Measurements from ENCODE around the gene XPA.
A peak's percentile ranks its signal among the peaks of the same experiment; 100 is the strongest.
"Not testable (repeated sequence)": the region's sequence is repeated elsewhere in the genome, so short reads cannot be mapped to it uniquely, and the experiment has no call there.

XPA gene
- total RNA-seq: 19.6 to 26.8 reads per million in 2 donors

GRCh38 chr9:97696803-97697601 lies at the start of gene XPA:
Gene XPA, minus strand, starts transcription at chr9:97697340. Its CDS starts 48 bp downstream, at chr9:97697292.
- DNase-seq: peak; percentile 93 to 97 (median 96)

- no peak for DNase-seq
Observed at GRCh38 chr9:97744710-97745708, 47.9 kb upstream of the XPA start.

- not testable (repeated sequence) for DNase-seq
Observed at GRCh38 chr9:97744025-97744424, 46.9 kb upstream of the XPA start.

- no peak for DNase-seq
Observed at GRCh38 chr9:97742545-97742944, 45.4 kb upstream of the XPA start.

GRCh38 chr9:97741947-97742346 lies 44.8 kb upstream of the XPA start:
- DNase-seq: no peak

DNA sequence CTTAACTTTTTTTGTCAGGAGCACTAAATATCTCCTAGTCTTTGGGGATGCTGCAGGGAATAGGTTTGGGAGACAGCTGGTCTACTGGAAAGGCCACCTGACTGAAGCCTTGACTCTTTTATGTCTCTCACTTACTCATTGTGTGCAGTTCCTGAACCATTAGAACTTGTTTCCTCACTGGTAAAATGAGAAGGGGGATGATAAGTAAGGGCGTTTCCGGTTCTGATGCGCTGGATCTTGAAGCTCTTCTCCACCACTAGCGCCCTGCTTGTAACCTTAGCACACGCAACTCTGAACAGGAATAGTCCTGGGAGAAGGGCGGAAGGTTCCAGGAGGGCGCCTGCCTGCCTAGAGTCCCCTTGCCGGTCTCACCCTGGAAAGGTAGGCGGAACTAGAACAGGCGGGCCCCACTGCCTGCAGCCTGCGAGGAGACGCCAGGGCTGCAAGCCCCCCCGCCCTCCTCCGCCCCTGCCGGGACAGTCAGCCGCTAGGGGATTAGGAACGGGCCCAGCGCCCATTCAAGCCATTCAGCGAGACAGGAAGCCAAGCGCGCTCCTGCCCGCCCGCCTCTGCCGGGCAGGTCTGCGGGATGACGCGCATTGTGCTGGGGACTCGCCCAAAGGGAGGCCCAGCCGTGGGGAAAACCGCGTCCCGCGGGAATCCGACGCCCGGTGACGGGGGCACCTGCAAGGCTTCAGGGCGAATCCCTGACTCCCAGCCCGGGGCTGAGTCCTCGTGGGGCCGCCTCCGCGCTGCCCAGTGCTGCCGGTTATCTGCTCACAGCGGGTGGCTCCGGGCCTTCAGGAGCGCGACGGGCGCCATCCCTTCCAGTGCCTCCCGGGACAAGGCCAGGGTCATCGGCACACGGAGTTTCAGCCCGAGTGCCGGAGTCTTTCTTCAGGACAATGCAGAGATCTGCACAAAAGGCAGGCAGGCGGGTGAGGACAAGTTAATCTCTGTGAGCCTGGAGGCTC lies 44.0 kb upstream of the XPA start:
- DNase-seq: peak in 2 of 5 experiments; percentile 2 to 6

DNA sequence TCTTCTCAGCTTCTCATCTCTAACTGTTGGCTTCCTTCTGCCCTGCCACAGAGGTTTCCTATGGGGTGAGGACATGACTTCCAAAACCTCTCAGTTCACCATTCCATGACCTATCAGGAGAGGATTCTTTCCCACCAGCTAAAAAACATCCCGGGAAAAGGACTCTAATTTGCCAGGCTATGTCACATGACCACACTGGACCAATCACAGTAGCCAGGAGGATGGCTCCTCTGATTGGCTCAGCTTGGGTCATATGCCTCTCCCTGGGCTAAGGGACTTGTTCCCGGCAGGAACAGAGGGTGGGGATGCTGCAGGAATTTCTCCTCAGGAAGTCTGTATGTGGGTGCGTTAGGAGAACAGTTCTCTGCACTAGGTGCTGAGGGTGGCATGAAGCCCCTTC lies 40.3 kb upstream of the XPA start:
- DNase-seq: no peak

GRCh38 chr9:97735070-97735600 lies 38.0 kb upstream of the XPA start:
- DNase-seq: no peak

DNA sequence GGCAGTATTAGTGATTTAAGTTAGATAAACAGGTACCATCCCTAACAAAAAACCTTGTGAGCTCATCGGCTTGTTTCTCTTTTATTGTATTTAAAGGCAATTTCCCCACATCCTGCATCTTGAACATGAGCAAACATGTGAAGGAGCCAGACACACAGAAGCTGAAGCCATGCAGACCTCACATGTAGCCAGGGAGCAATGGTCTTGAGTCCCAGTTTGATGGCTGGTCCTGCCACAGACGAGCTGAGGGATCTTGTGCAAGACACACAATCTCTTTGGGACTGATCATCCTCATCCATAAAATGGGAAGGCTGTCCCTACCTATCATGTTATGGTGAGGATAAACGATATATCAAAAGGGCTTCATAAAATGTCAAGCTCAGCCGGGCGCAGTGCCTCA lies 29.6 kb upstream of the XPA start:
- DNase-seq: no peak

GRCh38 chr9:97723819-97724218 lies 26.7 kb upstream of the XPA start:
- no peak for DNase-seq

DNA sequence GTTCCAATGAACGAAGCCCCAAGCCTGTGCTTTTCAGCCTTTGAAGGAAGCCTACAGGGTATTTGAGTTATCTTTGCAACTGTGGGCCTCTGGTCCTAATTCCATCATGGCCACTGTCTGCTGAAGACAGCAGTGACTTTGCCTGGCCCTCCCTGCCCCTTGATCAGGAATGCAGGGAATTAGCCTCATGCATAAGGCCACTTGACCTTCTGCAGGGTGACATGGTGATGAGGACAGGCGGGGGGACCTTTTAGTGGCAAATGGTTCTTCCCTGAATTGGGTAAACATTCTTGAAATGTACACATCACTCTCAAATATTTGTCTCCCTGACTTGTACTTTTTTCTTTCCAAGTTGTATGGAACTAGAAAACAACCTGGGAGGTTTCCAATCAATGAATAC lies 25.2 kb upstream of the XPA start:
- DNase-seq: no peak

DNA sequence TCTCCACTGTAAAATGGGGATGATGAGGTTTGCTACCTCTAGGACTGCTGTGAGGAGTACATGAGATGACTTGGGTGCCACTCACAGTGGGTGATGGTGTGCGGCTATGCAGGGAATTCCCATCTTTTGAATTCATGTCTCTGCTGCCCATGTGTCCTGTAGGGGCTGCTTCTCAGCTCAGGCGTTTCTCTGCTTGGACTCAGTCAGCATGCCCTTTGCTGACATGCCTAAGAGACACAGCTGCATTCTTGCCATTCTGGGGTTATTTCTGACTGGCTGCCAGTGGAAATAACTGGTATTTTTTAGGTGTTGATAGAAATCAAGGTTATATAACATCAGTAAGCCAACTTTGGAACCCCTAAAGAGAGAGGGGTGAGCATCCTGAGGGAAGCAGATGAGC lies 24.3 kb upstream of the XPA start:
- DNase-seq: no peak

- no peak for DNase-seq
Observed at GRCh38 chr9:97717866-97718265, 20.7 kb upstream of the XPA start.

DNA sequence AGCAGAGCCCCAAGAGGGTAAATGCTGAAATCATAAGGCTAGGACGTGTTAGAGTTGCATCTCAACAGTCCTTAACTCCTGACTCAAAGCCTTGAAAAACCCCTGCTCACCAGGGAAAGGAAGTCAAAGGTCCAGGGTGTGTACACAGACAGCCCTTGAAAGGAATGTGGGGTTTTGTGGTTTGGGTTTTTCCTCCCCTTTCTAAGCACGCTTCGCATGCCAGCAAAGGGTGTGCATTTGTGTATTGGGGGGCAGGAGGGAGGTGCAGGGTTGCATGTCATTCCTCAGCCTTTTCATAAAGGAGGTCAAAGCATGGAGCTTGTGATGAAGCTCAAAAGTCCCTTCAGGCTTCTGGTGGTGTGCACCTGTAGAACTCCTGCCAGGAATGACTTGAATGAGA lies 17.3 kb upstream of the XPA start:
- DNase-seq: no peak

DNA sequence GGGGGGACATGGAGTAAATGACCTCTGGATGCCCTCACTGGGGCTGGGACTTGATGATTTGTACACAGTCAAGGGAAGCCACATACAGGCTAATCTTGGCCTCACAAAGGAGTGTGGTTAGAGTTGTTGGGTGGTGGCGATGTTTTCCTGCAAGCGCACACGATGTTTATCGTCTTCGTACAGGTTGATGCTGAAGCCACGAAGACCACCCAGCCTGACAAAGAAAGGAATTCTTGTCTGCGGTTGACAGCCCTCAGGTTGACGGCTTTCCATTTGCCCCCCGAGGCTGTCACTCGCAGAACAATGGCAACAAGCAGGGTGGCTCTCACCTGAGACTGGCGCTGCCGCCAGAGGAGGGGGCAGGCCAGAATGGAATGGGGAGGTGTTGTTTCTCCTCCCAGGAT lies 14.1 kb upstream of the XPA start:
- no peak for DNase-seq

GRCh38 chr9:97710356-97711222 lies 13.4 kb upstream of the XPA start:
- peak in 3 of 5 experiments; percentile 12 to 64 (median 38) for DNase-seq

DNA sequence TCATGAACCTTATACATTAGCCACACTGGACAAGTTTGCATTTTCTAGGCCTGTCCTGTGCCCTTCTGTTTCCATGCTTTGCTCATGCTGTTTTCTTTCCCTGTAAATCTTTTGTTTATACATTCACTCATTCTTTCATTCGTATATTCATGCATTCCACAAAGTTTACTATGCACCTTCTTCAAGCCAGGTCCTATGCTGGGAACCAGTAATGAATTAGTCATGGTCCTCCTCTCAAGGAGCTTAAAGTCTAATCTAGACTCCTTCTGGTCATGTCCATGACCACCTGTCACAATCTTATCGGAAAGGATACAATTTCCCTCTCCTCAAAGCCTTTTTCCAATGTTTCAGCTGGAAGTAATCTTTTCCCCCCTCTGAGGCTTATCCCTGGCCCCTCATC lies 9.1 kb upstream of the XPA start:
- DNase-seq: no peak

DNA sequence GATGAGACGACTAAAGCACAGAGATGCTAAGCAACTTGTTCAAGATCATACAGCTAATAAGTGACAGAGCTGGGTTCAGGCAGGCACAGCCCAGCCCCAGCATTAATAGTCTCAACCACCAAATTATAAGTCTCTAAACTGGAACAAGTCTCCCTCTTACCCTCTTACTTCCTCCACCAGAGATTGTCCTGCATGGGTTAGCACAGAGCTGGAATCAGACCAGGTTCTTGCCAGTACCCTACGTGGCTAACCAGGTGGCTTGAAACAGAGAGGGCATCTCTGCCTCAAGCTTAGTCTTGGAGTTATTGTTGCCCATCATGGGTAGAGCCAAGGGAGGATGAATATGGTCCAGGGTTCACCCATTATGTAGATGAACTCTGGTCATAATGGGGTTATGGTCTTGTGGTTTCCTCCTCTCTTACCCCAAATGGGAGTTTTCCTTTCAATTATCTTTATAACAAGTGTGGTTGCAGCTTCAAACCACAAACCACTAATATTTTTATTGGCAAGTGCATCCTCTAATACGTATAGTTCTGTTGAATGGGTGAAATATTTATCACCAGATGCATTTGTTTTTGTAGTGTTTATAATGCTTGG lies 8.3 kb upstream of the XPA start:
- DNase-seq: no peak

DNA sequence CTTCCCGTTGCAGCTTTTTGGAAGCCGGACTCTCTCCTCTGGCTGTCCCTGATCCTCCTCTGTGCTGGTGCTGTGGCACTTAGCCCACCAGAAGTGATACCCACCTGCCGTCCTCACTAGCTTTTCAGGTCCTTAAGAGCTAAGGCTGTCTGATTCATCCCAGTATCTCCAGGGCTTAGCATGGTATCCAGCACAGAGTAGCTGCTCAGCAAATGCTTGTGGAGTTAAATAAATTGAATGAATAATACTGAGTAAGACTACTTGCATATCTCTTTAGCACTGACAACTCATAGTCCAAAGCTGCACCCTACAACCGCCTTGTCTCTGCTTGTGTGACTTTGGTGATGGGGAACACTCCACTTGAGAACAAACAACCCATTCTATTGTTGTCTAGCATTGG lies 7.7 kb upstream of the XPA start:
- no peak for DNase-seq

- DNase-seq: no peak
Observed at GRCh38 chr9:97704345-97704677, 7.2 kb upstream of the XPA start.

Data from T-helper 2 cell (primary cell).